ENCODE measurements around the gene ANKRD11.

Gene ANKRD11

DNA sequence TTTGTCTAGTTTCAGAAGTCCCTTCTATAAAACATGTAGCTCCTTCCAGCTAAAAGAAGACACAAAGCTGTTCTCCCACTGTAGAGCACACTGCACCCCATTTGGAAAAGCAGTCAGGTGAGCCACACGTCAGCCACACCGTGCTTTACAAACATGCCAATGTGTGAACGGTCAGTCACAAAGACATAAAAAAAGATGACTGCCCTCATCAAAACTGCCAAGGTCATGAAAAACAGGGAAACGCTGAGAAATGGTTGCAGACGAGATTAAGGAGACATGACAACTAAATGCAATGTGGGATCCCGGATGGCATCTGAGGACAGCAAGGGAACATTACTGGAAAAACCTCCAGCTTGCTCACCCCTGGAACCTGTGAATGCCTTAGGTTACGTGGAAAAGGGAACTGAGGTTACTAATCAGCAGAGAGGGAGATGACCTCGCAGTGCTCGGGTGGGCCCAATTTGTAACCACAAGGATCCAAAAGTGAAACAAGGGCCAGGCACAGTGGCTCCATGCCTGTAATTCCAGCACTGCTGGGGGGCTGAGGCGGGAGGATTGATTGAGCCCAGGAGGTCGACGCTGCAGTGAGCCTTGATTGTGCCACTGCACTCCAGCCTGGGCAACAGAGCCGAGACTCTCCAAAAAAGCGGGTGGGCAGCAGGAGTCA is 8.1 kb downstream of the ANKRD11 start:
- Histone ChIP-seq H3K27ac (ENCODE audit: insufficient read depth, low read length, poor library complexity, severe bottlenecking) (peak overlapping the region; percentile 10), H3K27me3 (replicated peaks; ENCODE audit: control insufficient read depth, insufficient read depth, low read length, poor library complexity, severe bottlenecking) (no peaks in the 10 kb centered on the region)
- DNase-seq, result no peak

DNA sequence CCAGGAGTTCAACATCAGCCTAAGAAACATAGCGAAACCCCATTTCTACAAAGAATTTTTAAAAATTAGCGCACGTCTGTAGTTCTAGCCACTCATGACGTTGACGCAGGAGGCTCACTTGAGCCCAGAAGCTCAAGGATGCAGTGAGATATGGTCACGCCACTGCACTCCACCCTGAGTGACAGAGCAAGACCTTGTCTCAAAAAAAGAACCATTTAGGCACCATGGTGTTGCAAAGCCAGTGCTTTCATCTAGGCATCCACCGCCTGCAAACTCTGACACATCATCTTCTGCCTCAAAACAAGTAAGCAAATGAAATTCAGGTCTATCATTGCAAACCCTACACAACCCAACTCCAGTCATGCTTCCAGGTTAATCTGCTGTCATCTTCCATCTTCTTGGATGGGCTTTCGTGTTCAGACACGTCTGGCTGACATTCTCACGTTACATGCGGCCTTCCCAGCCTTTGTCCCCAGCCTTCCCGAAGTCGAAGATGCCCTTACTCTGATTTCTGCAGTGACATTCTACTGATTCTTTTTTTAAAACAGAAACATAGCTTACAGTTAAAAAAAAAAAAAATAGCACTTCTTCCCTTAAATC is 8.9 kb downstream of the ANKRD11 start:
- Histone ChIP-seq H3K4me3 (ENCODE audit: insufficient read depth, low read depth, low read length, poor library complexity, severe bottlenecking) (no peak overlapping the region), H3K4me1 (ENCODE audit: control insufficient read depth, insufficient read depth, low read length, poor library complexity, severe bottlenecking) (peaks cover 80% of the 10 kb centered on the region), H3K36me3 (ENCODE audit: control insufficient read depth, insufficient read depth, low read length) (no peaks in the 10 kb centered on the region), H3K9me3 (ENCODE audit: control insufficient read depth, low read length) (no peaks in the 10 kb centered on the region), H3K27ac (ENCODE audit: insufficient read depth, low read length, poor library complexity, severe bottlenecking) (no peak overlapping the region), H3K27me3 (replicated peaks; ENCODE audit: control insufficient read depth, insufficient read depth, low read length, poor library complexity, severe bottlenecking) (no peaks in the 10 kb centered on the region)
- no peak for DNase-seq

More for the DNA sequence above, 8.1 kb downstream of the ANKRD11 start:
- Histone ChIP-seq H3K4me3 (ENCODE audit: insufficient read depth, low read depth, low read length, poor library complexity, severe bottlenecking) (no peak overlapping the region), H3K9me3 (ENCODE audit: control insufficient read depth, low read length) (no peaks in the 10 kb centered on the region), H3K36me3 (ENCODE audit: control insufficient read depth, insufficient read depth, low read length) (no peaks in the 10 kb centered on the region), H3K4me1 (ENCODE audit: control insufficient read depth, insufficient read depth, low read length, poor library complexity, severe bottlenecking) (peaks cover 82% of the 10 kb centered on the region)

DNA sequence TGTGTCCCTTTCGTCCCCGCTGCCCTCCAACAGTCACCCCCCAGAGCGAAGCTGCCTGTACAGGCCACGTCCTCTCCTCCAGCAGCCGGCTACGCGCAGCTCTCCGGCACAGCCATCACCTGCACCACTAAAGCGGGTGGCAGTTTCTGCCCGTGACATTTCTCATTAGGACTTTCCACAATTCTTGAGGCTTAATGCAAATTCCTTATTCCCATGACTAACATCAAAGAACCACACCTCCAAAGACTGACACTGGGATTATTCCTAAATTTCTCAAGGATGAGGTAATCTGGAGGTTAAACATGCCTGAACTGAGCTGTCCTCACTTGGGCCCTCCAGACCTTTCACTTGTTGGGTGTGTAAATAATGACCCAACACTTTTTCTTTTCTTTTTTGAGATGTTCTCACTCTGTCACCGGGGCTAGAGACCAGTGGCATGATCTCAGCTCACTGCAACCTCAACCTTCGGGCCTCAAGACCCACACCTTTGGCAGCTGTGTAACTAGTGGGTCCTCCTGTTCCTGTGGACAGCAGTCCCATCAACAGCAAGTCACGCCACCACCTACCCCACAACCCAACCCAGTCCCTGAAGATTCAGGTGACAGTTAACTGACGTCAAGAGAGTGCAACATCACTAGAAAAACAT is 11.7 kb downstream of the ANKRD11 start:
- no peaks in the 10 kb centered on the region for H3K9me3 ChIP-seq (ENCODE audit: control insufficient read depth, low read length)
- no peak for DNase-seq
- H3K27me3 ChIP-seq (replicated peaks; ENCODE audit: control insufficient read depth, insufficient read depth, low read length, poor library complexity, severe bottlenecking), result no peaks in the 10 kb centered on the region
- no peaks in the 10 kb centered on the region for H3K36me3 ChIP-seq (ENCODE audit: control insufficient read depth, insufficient read depth, low read length)
- H3K27ac ChIP-seq (ENCODE audit: insufficient read depth, low read length, poor library complexity, severe bottlenecking), result no peak overlapping the region
- peaks cover 80% of the 10 kb centered on the region for H3K4me1 ChIP-seq (ENCODE audit: control insufficient read depth, insufficient read depth, low read length, poor library complexity, severe bottlenecking)
- peak overlapping the region; percentile 9 for H3K4me3 ChIP-seq (ENCODE audit: insufficient read depth, low read depth, low read length, poor library complexity, severe bottlenecking)

DNA sequence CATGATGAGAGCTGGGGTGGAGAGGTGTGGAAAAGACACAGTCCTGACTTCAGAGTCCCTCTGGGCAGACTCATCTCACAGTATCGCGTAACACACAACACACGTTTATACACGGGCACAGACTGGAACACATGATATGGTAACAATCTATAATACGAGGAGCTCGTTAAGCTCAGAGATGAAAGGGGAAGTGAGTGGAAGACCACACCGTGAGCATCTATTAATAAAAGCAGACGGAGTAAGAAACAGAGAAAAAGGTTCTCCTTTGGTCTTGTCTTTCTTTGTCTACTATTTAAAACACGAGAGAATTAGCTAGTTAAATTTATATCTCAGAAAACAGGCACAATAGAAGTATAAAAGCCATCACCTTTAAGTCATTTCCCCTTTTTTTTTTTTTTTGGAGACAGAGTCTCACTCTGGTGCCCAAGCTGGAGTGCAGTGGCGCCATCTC is 13.5 kb downstream of the ANKRD11 start:
- Histone ChIP-seq H3K4me3 (ENCODE audit: insufficient read depth, low read depth, low read length, poor library complexity, severe bottlenecking) (no peak overlapping the region), H3K4me1 (ENCODE audit: control insufficient read depth, insufficient read depth, low read length, poor library complexity, severe bottlenecking) (peaks cover 80% of the 10 kb centered on the region), H3K27ac (ENCODE audit: insufficient read depth, low read length, poor library complexity, severe bottlenecking) (no peak overlapping the region)

DNA sequence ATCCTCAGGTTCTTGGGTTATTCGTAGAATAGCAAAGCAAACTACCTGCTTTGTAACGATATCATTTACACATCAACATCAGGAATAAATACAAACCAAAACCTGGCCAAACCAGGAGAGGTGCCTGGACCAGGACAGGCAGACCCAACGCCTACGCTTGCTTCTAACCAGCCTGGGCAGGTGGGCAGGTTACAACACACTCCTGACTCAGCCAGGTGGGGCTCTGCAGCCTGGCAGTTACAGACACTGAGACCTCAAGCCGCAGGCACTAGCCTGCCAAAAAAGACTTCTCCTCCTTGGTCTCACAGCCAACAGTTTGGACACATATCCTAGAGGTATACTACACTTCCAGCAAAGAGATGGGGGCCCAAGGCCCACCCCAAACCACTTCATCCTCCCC is 14.0 kb downstream of the ANKRD11 start:
- Histone ChIP-seq H3K9me3 (ENCODE audit: control insufficient read depth, low read length) (no peaks in the 10 kb centered on the region), H3K27ac (ENCODE audit: insufficient read depth, low read length, poor library complexity, severe bottlenecking) (no peak overlapping the region), H3K27me3 (replicated peaks; ENCODE audit: control insufficient read depth, insufficient read depth, low read length, poor library complexity, severe bottlenecking) (no peaks in the 10 kb centered on the region), H3K36me3 (ENCODE audit: control insufficient read depth, insufficient read depth, low read length) (no peaks in the 10 kb centered on the region), H3K4me3 (ENCODE audit: insufficient read depth, low read depth, low read length, poor library complexity, severe bottlenecking) (no peak overlapping the region), H3K4me1 (ENCODE audit: control insufficient read depth, insufficient read depth, low read length, poor library complexity, severe bottlenecking) (peaks cover 80% of the 10 kb centered on the region)
- no peak for DNase-seq

More for the DNA sequence above, 13.5 kb downstream of the ANKRD11 start:
- Histone ChIP-seq H3K27me3 (replicated peaks; ENCODE audit: control insufficient read depth, insufficient read depth, low read length, poor library complexity, severe bottlenecking) (no peaks in the 10 kb centered on the region), H3K9me3 (ENCODE audit: control insufficient read depth, low read length) (no peaks in the 10 kb centered on the region), H3K36me3 (ENCODE audit: control insufficient read depth, insufficient read depth, low read length) (no peaks in the 10 kb centered on the region)
- no peak for DNase-seq

DNA sequence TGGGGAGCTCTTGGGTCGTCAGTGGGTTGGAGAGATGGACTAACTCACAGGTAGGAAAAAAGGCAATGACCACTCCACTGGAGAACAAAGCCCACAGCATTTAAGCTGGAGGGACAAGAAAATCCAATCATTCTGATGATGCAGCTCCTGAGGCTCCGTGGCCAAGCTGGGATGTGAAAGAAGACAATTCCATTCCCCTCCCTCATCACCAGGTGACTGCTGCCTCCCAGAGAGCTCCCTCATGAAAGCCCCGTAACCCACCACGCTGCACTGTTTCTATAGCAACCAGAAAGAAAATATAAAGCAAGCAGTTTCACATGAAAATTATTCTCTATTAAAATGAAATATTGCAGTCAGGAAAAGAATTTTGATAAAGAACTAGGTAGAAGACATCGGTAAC is 15.2 kb downstream of the ANKRD11 start:
- no peak for DNase-seq
- H3K4me3 ChIP-seq (ENCODE audit: insufficient read depth, low read depth, low read length, poor library complexity, severe bottlenecking), result no peak overlapping the region
- no peak overlapping the region for H3K27ac ChIP-seq (ENCODE audit: insufficient read depth, low read length, poor library complexity, severe bottlenecking)
- H3K4me1 ChIP-seq (ENCODE audit: control insufficient read depth, insufficient read depth, low read length, poor library complexity, severe bottlenecking), result peaks cover 76% of the 10 kb centered on the region
- no peaks in the 10 kb centered on the region for H3K27me3 ChIP-seq (replicated peaks; ENCODE audit: control insufficient read depth, insufficient read depth, low read length, poor library complexity, severe bottlenecking)
- H3K36me3 ChIP-seq (ENCODE audit: control insufficient read depth, insufficient read depth, low read length), result no peaks in the 10 kb centered on the region
- no peaks in the 10 kb centered on the region for H3K9me3 ChIP-seq (ENCODE audit: control insufficient read depth, low read length)

DNA sequence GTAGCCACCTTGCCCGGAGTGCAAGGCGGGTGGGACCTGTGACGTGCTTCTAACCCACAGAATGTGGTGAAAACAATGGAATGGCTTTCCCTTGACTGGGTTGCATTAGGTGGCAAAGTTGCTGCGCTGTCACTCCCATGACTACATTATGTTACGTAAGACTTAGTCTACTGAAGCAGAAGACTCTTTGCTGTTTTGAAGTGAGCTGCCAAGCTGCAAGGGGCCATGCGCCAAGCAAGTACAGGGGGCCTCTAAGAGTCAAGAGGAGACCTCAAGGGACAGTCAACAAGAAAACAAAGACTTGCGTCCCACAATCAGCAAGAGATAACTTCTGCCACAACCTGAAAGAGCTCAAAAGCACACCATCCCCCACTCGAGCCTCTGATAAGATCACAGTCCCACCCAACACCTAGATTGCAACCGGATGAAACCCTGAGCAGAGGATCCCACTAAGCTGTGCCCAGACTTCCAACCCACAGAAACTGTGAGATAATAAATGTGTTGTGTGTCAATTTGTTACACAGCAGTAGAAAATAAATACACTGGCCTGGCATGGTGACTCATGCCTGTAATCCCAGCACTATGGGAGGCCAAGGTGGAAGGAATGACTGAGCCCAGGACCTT is 16.5 kb downstream of the ANKRD11 start:
- Histone ChIP-seq H3K36me3 (ENCODE audit: control insufficient read depth, insufficient read depth, low read length) (no peaks in the 10 kb centered on the region), H3K27ac (ENCODE audit: insufficient read depth, low read length, poor library complexity, severe bottlenecking) (no peak overlapping the region), H3K4me3 (ENCODE audit: insufficient read depth, low read depth, low read length, poor library complexity, severe bottlenecking) (no peak overlapping the region), H3K4me1 (ENCODE audit: control insufficient read depth, insufficient read depth, low read length, poor library complexity, severe bottlenecking) (peaks cover 75% of the 10 kb centered on the region), H3K27me3 (replicated peaks; ENCODE audit: control insufficient read depth, insufficient read depth, low read length, poor library complexity, severe bottlenecking) (no peaks in the 10 kb centered on the region), H3K9me3 (ENCODE audit: control insufficient read depth, low read length) (no peaks in the 10 kb centered on the region)
- no peak for DNase-seq

DNA sequence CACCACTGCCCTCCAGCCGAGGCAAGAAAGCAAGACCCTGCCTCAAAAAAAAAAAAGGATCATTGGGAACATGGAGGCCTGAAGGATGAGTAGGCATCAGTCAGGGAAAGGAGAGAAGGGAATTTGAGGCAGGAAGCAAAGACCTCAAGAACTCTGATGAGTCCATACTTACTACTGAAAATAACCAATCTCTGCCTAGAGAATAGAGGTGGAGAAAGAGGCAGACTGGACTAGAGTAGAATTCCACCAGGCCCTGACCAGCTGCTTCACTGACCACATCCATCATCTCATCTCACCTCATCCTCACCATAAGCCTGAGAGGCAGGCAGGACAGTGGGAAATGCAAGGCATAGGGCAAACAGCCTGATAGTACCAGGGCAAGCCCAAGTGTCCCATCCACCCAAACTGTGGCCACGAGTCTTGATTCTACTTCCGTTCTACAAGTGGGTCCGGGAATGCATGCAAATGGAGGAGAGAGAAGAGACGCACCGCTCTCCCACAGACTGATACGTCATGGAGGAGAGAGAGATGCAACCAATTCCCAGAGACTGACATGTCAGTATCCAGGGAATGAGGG is 17.1 kb downstream of the ANKRD11 start:
- Histone ChIP-seq H3K9me3 (ENCODE audit: control insufficient read depth, low read length) (no peaks in the 10 kb centered on the region), H3K27ac (ENCODE audit: insufficient read depth, low read length, poor library complexity, severe bottlenecking) (no peak overlapping the region), H3K36me3 (ENCODE audit: control insufficient read depth, insufficient read depth, low read length) (no peaks in the 10 kb centered on the region), H3K4me3 (ENCODE audit: insufficient read depth, low read depth, low read length, poor library complexity, severe bottlenecking) (no peak overlapping the region), H3K4me1 (ENCODE audit: control insufficient read depth, insufficient read depth, low read length, poor library complexity, severe bottlenecking) (peaks cover 68% of the 10 kb centered on the region), H3K27me3 (replicated peaks; ENCODE audit: control insufficient read depth, insufficient read depth, low read length, poor library complexity, severe bottlenecking) (no peaks in the 10 kb centered on the region)
- no peak for DNase-seq

DNA sequence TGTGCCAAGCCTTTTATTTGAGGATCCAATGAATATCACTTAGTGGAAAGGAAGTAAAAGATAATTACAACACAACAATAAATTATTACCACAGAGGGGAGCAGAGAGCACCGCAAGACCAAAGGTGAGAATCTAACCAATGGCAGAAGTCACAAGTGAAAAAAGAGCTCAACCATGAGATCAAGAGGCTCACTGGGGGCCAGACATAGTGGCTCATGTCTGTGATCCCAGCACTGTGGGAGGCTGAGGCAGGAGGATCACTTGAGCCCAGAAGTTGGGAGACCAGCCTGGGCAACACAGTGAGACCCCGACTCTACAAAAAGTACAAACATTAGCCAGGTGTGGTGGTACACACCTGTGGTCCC is 17.7 kb downstream of the ANKRD11 start:
- DNase-seq, result no peak
- Histone ChIP-seq H3K9me3 (ENCODE audit: control insufficient read depth, low read length) (no peaks in the 10 kb centered on the region), H3K27me3 (replicated peaks; ENCODE audit: control insufficient read depth, insufficient read depth, low read length, poor library complexity, severe bottlenecking) (no peaks in the 10 kb centered on the region), H3K4me3 (ENCODE audit: insufficient read depth, low read depth, low read length, poor library complexity, severe bottlenecking) (no peak overlapping the region), H3K27ac (ENCODE audit: insufficient read depth, low read length, poor library complexity, severe bottlenecking) (no peak overlapping the region), H3K4me1 (ENCODE audit: control insufficient read depth, insufficient read depth, low read length, poor library complexity, severe bottlenecking) (peaks cover 62% of the 10 kb centered on the region), H3K36me3 (ENCODE audit: control insufficient read depth, insufficient read depth, low read length) (no peaks in the 10 kb centered on the region)

Measured in effector memory CD4-positive, alpha-beta T cell (primary cell).